DMS 273 (cell line): ENCODE results near the gene SPP1.
"Not testable (repeated sequence)": the region's sequence is repeated elsewhere in the genome, so short reads cannot be mapped to it uniquely, and the experiment has no call there.

ENCODE experiments used
- DNase-seq: peaks from one replicate; lab custom pipeline; 2025; ENCODE audit not compliant: unreplicated experiment; lab: John Stamatoyannopoulos, UW

SPP1 gene

DNA sequence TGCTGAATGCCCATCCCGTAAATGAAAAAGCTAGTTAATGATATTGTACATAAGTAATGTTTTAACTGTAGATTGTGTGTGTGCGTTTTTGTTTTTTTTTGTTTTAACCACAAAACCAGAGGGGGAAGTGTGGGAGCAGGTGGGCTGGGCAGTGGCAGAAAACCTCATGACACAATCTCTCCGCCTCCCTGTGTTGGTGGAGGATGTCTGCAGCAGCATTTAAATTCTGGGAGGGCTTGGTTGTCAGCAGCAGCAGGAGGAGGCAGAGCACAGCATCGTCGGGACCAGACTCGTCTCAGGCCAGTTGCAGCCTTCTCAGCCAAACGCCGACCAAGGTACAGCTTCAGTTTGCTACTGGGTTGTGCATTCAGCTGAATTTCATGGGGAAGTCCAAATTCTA lies at the start of gene SPP1:
SPP1 (plus strand) TSS at position 249 of the 400 bp plus-strand sequence. CDS start 1,182 bp downstream, outside the sequence.
- peak; percentile 47 for DNase-seq

DNA sequence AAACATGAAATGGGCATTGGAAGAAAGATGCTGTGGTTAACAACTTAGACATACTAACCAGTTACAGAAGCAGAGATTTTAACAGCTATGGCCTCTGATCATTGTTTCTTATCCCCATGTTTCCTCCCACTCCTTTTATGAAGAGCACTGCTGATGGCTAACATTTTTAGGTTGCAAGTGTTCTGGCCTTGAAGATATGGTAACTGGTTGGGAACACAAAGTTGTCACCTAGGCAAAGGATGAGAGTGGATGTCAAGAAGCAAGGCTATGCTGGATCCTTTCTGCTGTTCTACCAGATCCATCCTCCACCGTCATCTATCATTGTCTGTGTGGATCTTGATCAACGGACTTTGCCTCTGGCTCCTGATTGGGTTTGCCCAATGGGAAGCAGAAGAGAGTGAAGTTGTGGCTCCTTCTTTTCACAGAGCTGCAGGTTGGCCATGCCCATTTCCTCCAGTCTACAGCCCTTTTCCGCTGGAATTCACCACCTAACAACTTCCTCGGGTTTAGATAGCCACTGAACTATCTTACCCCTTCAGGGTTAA lies 48.9 kb upstream of the SPP1 start:
- DNase-seq = no peak

DNA sequence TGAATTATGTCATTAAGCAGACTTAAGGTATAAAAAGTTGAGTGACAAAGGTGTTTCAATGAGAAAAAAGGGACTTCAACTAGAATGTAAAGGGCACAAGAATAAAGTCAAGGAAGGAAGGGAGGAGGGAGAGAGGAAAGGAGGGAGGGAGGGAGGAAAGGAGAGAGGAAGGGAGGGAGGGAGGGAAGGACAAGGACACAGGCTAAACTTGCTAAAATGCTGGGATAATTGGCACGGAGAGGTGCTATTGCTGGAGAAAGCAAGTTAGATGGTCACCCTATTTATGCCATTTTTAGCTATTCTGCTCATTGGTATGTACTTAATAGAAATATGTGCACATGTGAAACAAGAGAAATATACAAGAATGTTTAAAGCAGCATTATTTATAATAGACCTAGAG lies 44.9 kb upstream of the SPP1 start:
- DNase-seq = no peak

DNA sequence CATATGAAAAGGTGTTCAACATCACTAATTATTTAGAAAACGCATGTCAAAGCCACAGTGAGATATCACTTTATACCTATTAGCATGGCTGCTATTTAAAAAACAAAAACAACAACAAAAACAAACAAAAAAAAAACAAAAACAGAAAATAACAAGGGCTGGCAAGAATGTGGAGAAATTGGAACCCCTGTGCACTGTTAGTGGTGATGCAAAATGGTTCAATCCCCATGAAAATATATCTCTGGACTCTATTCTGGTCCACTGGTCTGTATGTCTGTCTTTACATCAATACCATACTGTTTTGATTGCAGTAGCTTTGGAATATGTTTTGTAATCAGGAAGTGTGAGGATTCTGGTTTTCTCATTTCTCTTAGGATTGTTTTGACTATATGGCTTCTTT lies 43.6 kb upstream of the SPP1 start:
- no peak for DNase-seq

DNA sequence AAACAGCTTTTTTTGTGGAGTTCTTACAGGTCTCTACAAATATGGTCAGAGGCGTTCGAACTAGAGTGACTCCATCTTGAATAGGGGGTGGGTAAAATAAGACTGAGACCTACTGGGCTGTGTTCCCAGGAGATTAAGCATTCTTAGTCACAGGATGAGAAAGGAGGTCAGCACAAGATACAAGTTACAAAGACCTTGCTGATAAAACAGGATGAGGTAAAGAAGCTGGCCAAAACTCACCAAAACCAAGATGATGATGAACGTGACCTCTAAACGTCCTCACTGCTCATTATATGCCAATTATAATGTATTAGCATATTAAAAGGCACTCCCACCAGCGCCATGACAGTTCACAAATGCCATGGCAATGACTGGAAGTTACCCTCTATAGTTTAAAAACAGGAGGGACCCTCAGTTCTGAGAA lies 42.8 kb upstream of the SPP1 start:
- DNase-seq = no peak

DNA sequence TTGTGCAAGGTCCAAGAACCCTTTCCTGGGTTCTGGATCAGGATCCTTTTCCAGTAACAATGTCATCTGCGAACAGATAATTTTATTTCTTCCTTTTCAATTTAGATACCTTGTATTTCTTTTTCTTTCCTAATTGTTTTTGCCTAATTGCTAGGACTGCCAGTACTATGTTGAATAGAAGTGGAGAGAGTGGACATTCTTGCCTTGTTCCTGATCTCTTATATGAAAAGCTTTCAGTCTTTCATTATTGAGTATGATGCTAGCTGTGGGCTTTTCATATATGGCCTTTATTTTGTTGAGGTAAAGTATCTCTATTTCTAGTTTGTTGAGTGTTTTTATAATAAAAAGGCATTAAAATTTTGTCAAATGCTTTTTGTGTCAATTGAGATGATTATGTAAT lies 42.2 kb upstream of the SPP1 start:
- DNase-seq = no peak

DNA sequence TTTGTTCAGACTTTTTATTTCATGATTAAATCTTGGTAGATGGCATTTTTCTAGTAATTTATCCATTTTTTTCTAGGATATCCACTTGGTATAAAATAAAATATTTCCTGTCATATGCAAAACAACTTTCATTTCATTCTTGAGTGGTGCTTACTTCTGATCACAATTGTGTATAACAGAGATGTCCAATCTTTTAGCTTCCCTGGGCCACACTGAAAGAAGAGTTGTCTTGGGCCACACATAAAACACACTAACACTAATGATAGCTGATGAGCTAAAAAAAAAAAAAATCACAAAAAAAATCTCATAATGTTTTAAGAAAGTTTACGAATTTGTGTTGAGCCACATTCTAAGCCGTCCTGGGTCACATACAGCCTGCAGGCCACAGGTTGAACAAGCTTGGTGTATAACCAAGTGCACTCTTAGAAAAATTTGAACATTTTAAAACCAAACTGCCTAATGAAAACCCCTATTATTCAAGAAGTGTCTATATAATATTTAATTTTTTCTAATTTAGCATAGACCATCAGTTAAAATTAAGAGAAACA lies 41.3 kb upstream of the SPP1 start:
- DNase-seq = no peak

DNA sequence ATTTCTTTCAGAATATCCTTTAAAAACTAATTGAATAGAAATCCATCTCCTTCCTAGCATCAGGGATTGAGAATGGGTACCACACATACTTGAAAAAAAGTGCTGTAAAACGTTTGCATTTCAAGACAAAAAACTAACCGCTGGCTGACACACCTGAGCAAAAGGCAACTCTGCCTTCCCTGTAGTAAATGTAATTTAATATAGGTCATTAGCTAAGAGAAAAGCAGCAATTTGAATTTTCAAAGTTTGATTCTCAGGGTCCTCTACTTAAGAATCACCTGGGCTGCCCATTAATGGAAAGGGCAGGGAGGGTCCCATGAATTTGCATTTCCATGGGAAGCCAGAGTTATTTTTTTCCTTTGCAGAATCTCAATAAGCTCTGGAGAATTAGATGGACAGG lies 40.5 kb upstream of the SPP1 start:
- DNase-seq = no peak

DNA sequence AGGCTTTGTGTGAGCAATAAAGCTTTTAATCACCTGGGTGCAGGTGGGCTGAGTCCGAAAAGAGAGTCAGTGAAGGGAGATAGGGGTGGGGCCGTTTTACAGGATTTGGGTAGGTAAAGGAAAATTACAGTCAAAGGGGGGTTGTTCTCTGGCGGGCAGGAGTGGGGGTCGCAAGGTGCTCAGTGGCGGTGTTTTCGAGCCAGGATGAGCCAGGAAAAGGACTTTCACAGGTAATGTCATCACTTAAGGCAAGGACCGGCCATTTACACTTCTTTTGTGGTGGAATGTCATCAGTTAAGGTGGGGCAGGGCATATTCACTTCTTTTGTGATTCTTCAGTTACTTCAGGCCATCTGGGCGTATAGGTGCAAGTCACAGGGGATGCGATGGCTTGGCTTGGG lies 39.6 kb upstream of the SPP1 start:
- DNase-seq = not testable (repeated sequence)

DNA sequence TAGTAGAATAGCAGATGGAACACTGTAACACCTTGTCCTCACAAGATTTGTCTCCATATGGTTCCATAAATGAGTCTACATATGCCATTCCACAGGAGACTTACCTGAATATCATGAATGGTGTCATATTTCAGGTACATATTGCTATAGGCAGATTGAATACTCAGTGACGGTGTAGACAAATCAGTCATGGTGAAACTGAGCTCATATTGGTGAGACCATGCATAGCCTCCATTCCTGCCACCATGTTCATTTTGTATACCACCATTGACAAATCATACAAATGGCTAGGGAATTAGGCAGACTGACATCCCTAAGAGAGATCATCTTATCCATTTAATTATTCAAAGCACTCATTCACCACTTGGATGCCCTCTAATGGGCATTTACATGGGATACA lies 38.0 kb upstream of the SPP1 start:
- no peak for DNase-seq

DNA sequence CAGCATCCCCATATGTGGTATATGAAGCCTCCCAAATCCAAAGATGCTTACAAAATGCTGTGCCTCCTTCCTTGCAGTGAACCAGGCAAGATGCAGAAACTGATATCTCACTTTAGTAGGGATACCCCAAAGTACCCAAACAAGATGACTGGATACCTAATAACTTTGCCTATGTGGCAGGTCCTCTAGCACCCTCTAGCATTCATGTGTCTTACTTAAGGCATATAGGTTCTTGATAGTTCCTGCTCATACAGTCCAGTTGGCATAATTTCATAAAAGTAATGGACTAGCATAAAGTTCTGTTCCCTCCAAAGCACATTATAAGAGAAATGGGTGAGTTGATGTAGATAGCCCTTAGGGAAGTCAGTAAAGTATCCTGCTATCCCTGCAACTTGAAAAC lies 36.8 kb upstream of the SPP1 start:
- DNase-seq = no peak

DNA sequence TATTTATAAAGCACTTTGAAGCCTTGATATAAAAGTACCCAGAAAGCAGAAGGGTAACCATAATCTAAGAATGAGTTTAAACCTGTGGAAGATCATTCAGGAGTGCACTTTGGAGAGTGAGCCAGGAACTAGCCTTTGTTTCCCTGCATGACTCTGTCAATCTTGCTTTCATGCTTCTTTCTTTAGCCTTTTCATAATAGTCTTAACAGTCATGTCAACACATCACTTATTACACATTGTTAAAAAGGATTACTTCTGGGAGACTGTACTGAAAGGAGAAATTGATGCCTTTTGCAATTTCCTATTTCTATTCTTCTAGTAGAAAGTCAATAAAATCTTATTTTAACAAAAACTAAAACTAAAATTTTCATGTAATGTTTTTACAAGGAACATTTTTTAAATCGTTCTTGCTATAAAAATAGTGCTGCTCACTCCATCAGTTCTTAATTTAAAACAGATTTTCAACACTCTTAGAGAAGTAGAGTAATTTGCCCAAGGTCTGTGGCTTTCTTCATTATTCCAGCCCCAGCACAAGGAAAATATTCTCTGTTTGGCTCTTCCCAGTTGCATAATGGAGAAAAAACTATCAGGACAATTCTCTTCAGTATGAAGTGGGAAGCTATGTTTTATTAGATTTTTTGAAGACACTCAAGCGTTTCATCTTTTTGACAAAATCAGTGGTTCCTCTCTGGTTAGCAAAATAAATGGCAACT lies 35.4 kb upstream of the SPP1 start:
- DNase-seq = no peak

DNA sequence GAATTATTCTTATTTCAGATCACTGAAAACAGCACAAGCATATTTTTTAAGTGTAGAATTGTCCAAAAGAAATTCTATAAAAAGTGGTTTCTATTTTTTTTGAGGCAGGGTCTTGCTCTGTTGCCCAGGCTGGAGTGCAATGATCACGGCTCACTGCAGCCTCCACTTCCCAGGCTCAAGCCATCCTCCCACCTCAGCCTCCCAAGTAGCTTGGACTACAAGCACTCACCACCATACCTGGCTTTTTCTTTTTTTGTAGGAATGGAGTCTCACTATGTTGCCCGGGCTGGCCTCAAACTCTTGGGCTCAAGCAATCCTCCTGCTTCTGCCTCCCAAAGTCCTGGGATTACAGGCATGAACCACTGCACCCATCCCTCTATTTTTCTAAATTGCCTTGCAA lies 34.7 kb upstream of the SPP1 start:
- DNase-seq = not testable (repeated sequence)

DNA sequence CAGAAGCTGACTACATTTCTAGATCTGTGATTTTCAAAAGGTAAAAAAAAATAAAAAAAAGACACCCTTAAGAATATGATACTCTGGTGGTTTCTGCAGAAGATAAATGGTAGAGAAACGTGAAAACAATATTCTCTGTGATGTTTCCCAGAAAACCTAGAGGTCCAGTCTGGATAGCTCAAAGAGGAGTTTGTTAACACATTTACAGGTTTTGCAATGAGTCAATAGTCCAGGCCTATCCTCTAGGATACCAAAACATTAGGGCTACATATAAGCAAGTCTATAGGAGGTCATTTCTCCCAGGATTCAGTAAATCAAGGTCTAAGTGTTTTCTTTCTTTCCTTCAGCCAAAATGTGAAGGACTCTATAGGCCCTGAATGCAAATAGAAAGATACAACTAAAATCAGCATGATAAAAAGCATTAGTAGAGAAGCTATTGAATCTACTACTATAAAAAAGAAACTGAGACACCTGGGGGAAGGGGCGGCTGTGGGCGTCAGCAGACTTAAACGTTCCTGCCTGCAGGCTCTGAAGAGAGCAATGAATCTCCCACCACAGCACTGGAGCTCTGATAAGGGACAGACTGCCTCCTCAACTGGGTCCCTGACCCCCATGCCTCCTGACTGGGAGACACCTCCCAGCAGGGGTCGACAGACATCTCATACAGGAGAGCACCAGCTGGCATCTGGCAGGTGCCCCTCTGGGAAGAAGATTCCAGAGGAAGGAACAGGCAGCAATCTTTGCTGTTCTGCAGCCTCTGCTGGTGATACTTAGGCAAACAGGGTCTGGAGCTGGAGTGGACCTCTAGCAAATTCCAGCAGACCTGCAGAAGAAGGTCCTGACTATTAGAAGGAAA lies 33.7 kb upstream of the SPP1 start:
- no peak for DNase-seq

DNA sequence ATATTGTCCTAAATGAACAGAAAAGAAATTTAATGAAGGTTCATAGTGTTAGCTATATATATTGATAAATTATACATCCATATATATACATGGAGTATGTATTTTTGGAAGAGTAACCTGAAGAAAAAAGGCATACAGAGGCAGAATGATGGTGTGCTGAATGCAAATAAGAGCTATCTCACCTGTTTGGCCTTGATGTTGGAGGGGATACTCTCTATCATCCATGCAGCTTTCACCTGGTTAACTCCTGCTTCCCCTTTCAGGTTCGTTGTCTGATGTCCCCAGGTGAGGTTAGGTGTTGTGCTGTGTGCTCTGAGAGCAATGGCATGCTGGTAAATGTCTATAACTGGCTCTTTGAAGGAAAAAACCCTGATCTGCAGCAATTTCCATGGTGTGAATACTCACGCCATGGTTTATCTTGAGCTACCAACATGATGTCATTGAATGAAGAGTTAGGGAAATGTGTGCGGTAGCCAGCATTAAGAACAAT lies 31.8 kb upstream of the SPP1 start:
- no peak for DNase-seq

DNA sequence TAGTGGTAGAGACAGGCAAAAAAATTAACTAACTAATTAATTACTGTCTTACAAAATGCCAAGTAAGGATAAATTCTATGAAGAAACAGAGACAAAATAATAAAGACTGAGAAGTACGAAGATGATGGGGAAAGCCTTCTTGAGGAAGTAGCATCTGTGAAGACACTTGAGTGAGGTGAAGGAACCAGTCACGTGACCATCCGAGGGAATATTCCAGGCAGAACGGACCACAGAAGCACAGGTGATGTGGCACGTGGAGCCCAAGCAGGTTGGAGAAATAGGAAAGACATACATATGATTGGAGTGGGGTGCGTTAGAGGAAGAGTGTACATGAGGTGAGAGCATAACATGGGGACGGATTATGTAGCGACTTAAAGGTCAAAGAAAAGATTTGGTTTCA lies 30.5 kb upstream of the SPP1 start:
- DNase-seq = no peak

DNA sequence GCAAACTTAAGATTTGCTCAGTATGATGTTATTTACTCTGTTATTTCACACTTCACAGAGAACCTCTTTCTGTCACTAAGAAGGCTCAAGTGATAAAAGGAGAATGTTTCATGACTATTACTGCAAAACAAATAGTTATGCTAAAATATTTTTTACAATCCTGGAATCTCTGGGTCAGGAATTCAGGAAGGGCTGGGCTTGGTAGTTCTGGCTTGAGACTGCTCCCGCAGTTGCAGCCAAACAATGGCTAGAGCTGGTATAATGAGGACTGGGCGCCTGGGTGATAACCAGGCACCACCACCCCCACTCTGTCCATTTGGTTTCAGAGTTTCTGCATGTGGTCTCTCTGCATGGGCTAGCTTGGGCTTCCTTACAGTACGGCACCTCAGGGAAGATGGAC lies 28.7 kb upstream of the SPP1 start:
- no peak for DNase-seq

DNA sequence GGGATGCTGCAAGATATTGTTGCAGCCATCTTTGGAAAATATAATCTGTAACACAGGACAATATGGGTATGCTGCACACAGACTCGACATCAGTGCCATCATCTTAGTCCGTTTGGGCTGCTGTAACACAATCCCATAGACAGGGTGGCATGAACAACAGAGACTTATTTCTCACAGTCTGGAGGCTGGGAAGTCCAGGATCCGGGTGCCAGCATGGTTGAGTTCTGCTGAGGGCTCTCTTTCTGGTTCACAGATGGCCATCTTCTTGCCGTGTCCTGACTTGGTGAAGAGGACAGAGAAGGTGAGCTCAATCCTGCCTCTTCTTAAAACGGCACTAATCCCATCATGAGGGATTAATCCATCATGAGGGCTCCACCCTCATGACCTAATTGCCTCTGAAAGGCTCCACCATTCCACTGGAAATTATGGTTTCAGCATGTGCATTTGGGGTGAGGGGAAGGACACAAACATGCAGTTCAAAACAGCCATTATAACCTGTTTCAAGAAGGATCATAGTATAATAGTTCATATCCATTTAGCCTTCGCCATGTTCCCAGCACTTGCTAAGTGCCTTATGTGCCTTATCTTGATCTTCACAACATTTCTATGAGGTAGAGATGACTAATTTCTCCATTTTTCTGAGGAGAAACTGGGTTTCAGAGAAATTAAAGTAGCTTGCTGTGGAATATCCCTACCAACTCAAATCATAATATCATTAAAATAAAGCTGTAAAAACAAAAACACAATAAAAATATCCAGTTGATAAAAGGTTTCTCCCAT lies 27.9 kb upstream of the SPP1 start:
- DNase-seq = no peak

DNA sequence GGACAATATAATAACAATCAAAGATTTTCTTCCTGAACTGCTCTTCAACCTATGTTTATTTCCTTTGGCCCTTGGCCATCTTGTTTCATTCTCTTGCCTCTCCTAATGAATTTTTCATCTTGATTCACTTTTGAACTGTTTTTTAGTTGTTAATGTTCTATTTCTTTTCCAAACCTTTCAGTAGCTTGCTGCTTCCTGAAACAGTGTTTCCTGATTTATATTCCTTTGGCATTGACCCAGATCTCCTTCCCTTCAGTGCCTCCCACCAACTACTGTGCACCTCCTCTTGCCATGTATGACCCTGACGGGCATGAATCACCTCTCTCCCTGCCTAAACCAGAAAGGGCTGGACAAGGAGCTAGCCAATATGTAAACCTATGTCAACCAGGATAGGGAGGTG lies 25.6 kb upstream of the SPP1 start:
- peak; percentile 11 for DNase-seq

DNA sequence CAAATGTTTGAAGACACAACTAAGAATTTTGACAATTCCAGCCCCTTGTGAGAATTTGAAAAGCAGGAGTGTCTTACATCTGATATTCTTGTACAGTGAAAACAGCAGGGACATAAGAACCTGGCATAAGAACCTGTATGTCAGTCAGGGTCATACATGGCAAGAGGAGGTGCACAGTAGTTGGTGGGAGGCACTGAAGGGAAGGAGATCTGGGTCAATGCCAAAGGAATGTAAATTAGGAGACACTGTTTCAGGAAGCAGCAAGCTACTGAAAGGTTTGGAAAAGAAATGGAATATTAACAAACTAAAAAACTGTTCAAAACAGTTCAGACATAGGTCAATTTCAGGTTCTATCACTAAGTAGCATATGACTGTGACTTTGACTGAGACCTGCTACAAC lies 25.0 kb upstream of the SPP1 start:
- DNase-seq = peak; percentile 36

DNA sequence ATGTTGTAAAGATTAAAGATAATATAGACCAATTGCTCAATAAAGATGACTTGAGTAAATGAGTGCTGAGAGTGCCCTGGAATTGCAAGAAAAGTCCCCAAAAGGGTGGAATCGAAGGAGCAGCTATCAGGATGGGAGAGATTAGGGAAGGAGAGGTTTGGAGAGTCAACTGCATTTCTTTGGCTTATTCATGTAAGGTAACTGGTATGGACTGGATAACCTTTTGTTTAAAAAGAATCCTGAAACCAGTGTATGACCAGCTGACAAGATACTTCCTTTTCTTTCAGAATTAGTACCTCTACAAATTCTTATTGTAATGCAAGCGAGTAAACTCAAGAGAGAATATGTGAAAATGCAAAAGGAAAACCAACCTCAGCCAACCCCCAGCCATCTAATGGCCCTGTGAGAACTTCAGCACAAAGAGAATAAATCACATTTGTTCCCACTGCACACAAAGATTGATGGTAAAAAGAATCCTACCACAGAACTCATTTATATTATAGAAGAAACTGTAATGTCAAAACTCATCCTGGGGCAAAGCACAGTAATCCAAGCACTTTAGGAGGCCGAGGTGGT lies 24.5 kb upstream of the SPP1 start:
- no peak for DNase-seq
